ENCODE data around the gene CSNK1G1.

DNA sequence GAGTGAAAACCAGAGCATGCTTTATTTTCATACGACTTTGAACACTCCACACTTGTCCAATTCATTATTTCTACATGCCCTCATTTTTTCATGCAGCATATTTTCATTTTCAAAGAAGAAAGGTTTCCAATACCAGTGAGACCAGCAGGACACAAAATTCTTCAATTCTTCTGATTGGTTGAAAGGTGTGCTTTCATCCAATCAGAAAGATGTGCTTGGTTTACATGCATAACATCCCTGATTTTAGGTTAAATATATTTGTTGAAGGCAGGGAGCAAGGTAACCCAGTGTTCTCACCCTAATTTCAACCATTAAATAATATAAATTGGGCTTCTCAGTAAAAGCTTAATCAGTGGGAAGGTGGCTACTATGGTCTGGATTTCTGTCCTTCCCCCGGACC lies 145.6 kb downstream of the CSNK1G1 start:
- TF ChIP-seq ATF3 (IDR thresholded peaks at IDR 0.05; ENCODE audit: insufficient read depth, low read depth, low read length) = no peak
- TF ChIP-seq BCL11A (IDR thresholded peaks at IDR 0.05; ENCODE audit: low read depth in 2 of 2, low read length in 2 of 2) = no peak
- no peak for TF ChIP-seq EZH2 (IDR thresholded peaks at IDR 0.05; ENCODE audit: low read depth, low read length, severe bottlenecking)
- TF ChIP-seq RAD21 (IDR thresholded peaks at IDR 0.05 in 1 of 2, conservative IDR thresholded peaks at IDR 0.05 in 1 of 2; ENCODE audit: low read depth in 2 of 2, low read length in 2 of 2) = no peak
- TF ChIP-seq POLR2A (IDR thresholded peaks at IDR 0.05; ENCODE audit: control extremely low read depth in 1 of 2, low read depth in 2 of 2, low read length in 2 of 2) = no peak
- TF ChIP-seq, protein P1, sequence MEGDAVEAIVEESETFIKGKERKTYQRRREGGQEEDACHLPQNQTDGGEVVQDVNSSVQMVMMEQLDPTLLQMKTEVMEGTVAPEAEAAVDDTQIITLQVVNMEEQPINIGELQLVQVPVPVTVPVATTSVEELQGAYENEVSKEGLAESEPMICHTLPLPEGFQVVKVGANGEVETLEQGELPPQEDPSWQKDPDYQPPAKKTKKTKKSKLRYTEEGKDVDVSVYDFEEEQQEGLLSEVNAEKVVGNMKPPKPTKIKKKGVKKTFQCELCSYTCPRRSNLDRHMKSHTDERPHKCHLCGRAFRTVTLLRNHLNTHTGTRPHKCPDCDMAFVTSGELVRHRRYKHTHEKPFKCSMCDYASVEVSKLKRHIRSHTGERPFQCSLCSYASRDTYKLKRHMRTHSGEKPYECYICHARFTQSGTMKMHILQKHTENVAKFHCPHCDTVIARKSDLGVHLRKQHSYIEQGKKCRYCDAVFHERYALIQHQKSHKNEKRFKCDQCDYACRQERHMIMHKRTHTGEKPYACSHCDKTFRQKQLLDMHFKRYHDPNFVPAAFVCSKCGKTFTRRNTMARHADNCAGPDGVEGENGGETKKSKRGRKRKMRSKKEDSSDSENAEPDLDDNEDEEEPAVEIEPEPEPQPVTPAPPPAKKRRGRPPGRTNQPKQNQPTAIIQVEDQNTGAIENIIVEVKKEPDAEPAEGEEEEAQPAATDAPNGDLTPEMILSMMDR (IDR thresholded peaks at IDR 0.05; ENCODE audit: control extremely low read depth in 1 of 3, insufficient read depth in 1 of 3, low read depth in 1 of 3, low read length in 3 of 3) = no peak
- TF ChIP-seq YY1 (IDR thresholded peaks at IDR 0.05; ENCODE audit: low read depth, low read length) = no peak
